A549 (cell line): ENCODE data around the gene ATP8A2. TPM values are rescaled to one million over a fixed set of nuclear protein-coding genes. Genes with fewer than 3 reads are reported as not detected.

Experiments
- ATAC-seq, 2 experiments: fragments of 200-7000 bp in 1 of 2; fragments of >200 bp in 1 of 2; cut with Nextera tagmentation in 1 of 2; cut with Tn5 transposase in 1 of 2; 3 replicates each; pipeline versions ENCODE4 v1.8.0 to v1.9.1; 2018 to 2020; ENCODE audit warnings: mild to moderate bottlenecking in 1 of 2, moderate library complexity in 1 of 2
- CTCF ChIA-PET: fragments of 300-600 bp; sonication (Branson Sonifier 250); formaldehyde crosslinking; extraction: SDS; loops from one replicate; lab custom pipeline; 2021; ENCODE audit warnings: antibody characterized with exemption, inconsistent platforms; lab: Yijun Ruan, JAX
- POLR2A ChIA-PET: fragments of 350-600 bp; formaldehyde crosslinking; extraction: SDS; loops from one replicate; lab custom pipeline; 2021; ENCODE audit warnings: antibody characterized with exemption, inconsistent platforms; lab: Yijun Ruan, JAX
- DNase-seq, 2 experiments: peaks; one replicate each; pipeline versions ENCODE4 v3.0.0 to v3.0.0-alpha.2; 2011 to 2016; ENCODE audit warnings: low read depth in 1 of 2, low spot score in 1 of 2
- FAIRE-seq: peaks from 2 replicates; lab custom pipeline; 2011; peaks lifted over from hg19 to GRCh38; lab: Jason Lieb, UNC
- H3K27ac ChIP-seq, 2 experiments: fragments of >200 bp; sonication (Bioruptor Twin); formaldehyde crosslinking; 3 replicates each; pipeline ENCODE4 v1.5.1; 2016 to 2017
- H3K4me1 ChIP-seq: fragments of >200 bp; sonication (Bioruptor Twin); formaldehyde crosslinking; 3 replicates; pipeline ENCODE4 v1.6.1; 2016
- H3K4me2 ChIP-seq: fragments of >200 bp; sonication (Bioruptor Twin); formaldehyde crosslinking; 3 replicates; pipeline ENCODE4 v1.6.1; 2016
- H3K4me3 ChIP-seq: fragments of >200 bp; sonication (Bioruptor Twin); formaldehyde crosslinking; 3 replicates; pipeline ENCODE4 v1.5.1; 2016
- H3K9me3 ChIP-seq: fragments of >200 bp; sonication (Bioruptor Twin); formaldehyde crosslinking; 3 replicates; pipeline ENCODE4 v1.6.1; 2016
- ATOH8 ChIP-seq: fragments of 250-450 bp; sonication (Bioruptor Pico); IDR thresholded peaks from 2 replicates; pipeline ENCODE4 v1.5.0; 2020; ENCODE audit warnings: low read depth, mild to moderate bottlenecking, moderate library complexity
- BCL3 ChIP-seq: fragments of >200 bp; sonication (Bioruptor Twin); formaldehyde crosslinking; IDR thresholded peaks from 3 replicates; pipeline ENCODE4 v1.6.1; 2016
- CHD2 ChIP-seq: fragments of 150-350 bp; IDR thresholded peaks from 2 replicates; pipeline ENCODE4 v1.6.1; 2014; ENCODE audit warnings: low read length; ENCODE audit not compliant: partially characterized antibody
- CHD4 ChIP-seq: fragments of 200-600 bp; sonication (generic); IDR thresholded peaks from 2 replicates; pipeline ENCODE4 v1.6.1; 2016; ENCODE audit warnings: antibody characterized with exemption, mild to moderate bottlenecking, borderline replicate concordance
- EHF ChIP-seq: fragments of 250-450 bp; sonication (Bioruptor Pico); IDR thresholded peaks from 2 replicates; pipeline ENCODE4 v1.5.0; 2020; ENCODE audit warnings: mild to moderate bottlenecking
- EHMT2 ChIP-seq: fragments of 200-600 bp; sonication (generic); IDR thresholded peaks from 2 replicates; pipeline ENCODE4 v1.6.1; 2016; ENCODE audit warnings: antibody characterized with exemption, low read depth, mild to moderate bottlenecking, moderate library complexity
- ELK1 ChIP-seq: fragments of 150-350 bp; IDR thresholded peaks from 2 replicates; pipeline ENCODE4 v1.6.1; 2014; ENCODE audit warnings: low read depth, mild to moderate bottlenecking, low read length
- FOSB ChIP-seq: fragments of 250-450 bp; sonication (Bioruptor Pico); IDR thresholded peaks from 2 replicates; pipeline ENCODE4 v1.5.0; 2020; ENCODE audit warnings: mild to moderate bottlenecking, moderate library complexity
- GATA3 ChIP-seq: IDR thresholded peaks from 2 replicates; pipeline ENCODE4 v1.6.1; 2012; ENCODE audit warnings: borderline replicate concordance
- HES2 ChIP-seq: fragments of >200 bp; sonication (Bioruptor Twin); formaldehyde crosslinking; IDR thresholded peaks from 2 replicates; pipeline ENCODE4 v1.6.1; 2016
- HEYL ChIP-seq: fragments of 250-450 bp; sonication (Bioruptor Pico); IDR thresholded peaks from 2 replicates; pipeline ENCODE4 v1.8.0; 2021; ENCODE audit warnings: mild to moderate bottlenecking, moderate library complexity
- HOXB13 ChIP-seq: fragments of 250-450 bp; sonication (Bioruptor Pico); IDR thresholded peaks from 2 replicates; pipeline ENCODE4 v1.5.0; 2020; ENCODE audit warnings: low read depth, mild to moderate bottlenecking, moderate library complexity
- JUN ChIP-seq, 2 experiments: fragments of >200 bp; sonication (Bioruptor Twin); formaldehyde crosslinking; IDR thresholded peaks; 2 replicates in 1 of 2; 3 replicates in 1 of 2; pipeline ENCODE4 v1.6.1; 2016 to 2017
- JUNB ChIP-seq: fragments of >200 bp; sonication (Bioruptor Twin); formaldehyde crosslinking; IDR thresholded peaks from 2 replicates; pipeline ENCODE4 v1.6.1; 2016
- KDM5A ChIP-seq: fragments of 200-600 bp; sonication (generic); IDR thresholded peaks from 2 replicates; pipeline ENCODE4 v1.6.1; 2016; ENCODE audit warnings: antibody characterized with exemption, mild to moderate bottlenecking
- MAFK ChIP-seq: fragments of 450-650 bp; IDR thresholded peaks from 2 replicates; pipeline ENCODE4 v1.6.1; 2014; ENCODE audit not compliant: partially characterized antibody
- MAX ChIP-seq: IDR thresholded peaks from 2 replicates; pipeline ENCODE4 v1.6.1; 2012
- MAZ ChIP-seq: fragments of 150-350 bp; IDR thresholded peaks from 2 replicates; pipeline ENCODE4 v1.6.1; 2014; ENCODE audit warnings: antibody characterized with exemption, low read depth, low read length, borderline replicate concordance
- NPAS2 ChIP-seq: fragments of 250-450 bp; sonication (Bioruptor Pico); IDR thresholded peaks from 2 replicates; pipeline ENCODE4 v1.8.0; 2022; ENCODE audit warnings: mild to moderate bottlenecking, moderate library complexity, borderline replicate concordance
- NR3C1 ChIP-seq: fragments of >200 bp; sonication (Bioruptor Twin); formaldehyde crosslinking; IDR thresholded peaks from 3 replicates; pipeline ENCODE4 v1.6.1; 2017
- PHF8 ChIP-seq: fragments of 200-600 bp; sonication (generic); IDR thresholded peaks from 2 replicates; pipeline ENCODE4 v1.6.1; 2016; ENCODE audit warnings: low read depth, mild to moderate bottlenecking, antibody characterized with exemption, moderate library complexity, borderline replicate concordance
- REST ChIP-seq: fragments of 200-600 bp; sonication (generic); IDR thresholded peaks from 2 replicates; pipeline ENCODE4 v1.6.1; 2016; ENCODE audit warnings: antibody characterized with exemption, mild to moderate bottlenecking, moderate library complexity
- SMC3 ChIP-seq: fragments of >200 bp; sonication (Bioruptor Twin); formaldehyde crosslinking; IDR thresholded peaks from 3 replicates; pipeline ENCODE4 v1.6.1; 2018; ENCODE audit warnings: inconsistent platforms
- TFCP2L1 ChIP-seq: fragments of 250-450 bp; sonication (Bioruptor Pico); IDR thresholded peaks from 2 replicates; pipeline ENCODE4 v1.5.0; 2021; ENCODE audit warnings: mild to moderate bottlenecking
- TP53 ChIP-seq: fragments of 250-450 bp; sonication (Bioruptor Pico); IDR thresholded peaks from 2 replicates; pipeline ENCODE4 v1.5.0; 2021; ENCODE audit warnings: mild to moderate bottlenecking, moderate library complexity
- USF2 ChIP-seq: fragments of 450-650 bp; IDR thresholded peaks from 2 replicates; pipeline ENCODE4 v1.6.1; 2014; ENCODE audit warnings: antibody characterized with exemption
- ZSCAN20 ChIP-seq: fragments of 250-450 bp; sonication (Bioruptor Pico); IDR thresholded peaks from 2 replicates; pipeline ENCODE4 v1.8.0; 2022; ENCODE audit warnings: mild to moderate bottlenecking, moderate library complexity
- WGBS: methylation state at CpG from one replicate; pipeline ENCODE4 v1.1.6; 2017; ENCODE audit errors: missing lambda C conversion rate; 5-methylcytosine and 5-hydroxymethylcytosine counted together
- polyA plus RNA-seq, 4 experiments: library from polyadenylated mRNA; depleted of rRNA in 3 of 4; stranded (reverse); fragments of >200 nt; fragmentation: RNase III in 1 of 4; extraction: RNeasy Plus Mini Kit Qiagen cat#74134 plus additional on column Dnase treatment in 1 of 4; gene quantifications; 2 replicates in 3 of 4; 3 replicates in 1 of 4; pipeline ENCODE4 v1.2.3, GENCODE V29; 2011 to 2017

ATP8A2 gene
- polyA plus RNA-seq, 2 of the 4 experiments (the other 2 are of a cell fraction): 0.03 TPM; not detected in 1

GRCh38 chr13:25929816-25930215 is 558.0 kb downstream of the ATP8A2 start (continued):
- TF ChIP-seq MAZ (no peak), KDM5A (no peak)

GRCh38 chr13:25930653-25931052 is 558.9 kb downstream of the ATP8A2 start:
- no peak for DNase-seq
- Histone ChIP-seq H3K4me3 (no peak overlapping the region), H3K4me1 (no peaks in the 10 kb centered on the region), H3K27ac (no peak overlapping the region), H3K9me3 (no peaks in the 10 kb centered on the region), H3K4me2 (no peak overlapping the region)
- 43% methylated on average over 5 of the region's 6 CpGs for WGBS
- ATAC-seq: no peak
- no peak for TF ChIP-seq EHF (CRISPR knock-in tag)
- TF ChIP-seq MAFK: no peak
- TF ChIP-seq HOXB13: no peak
- TF ChIP-seq USF2: no peak
- no peak for TF ChIP-seq GATA3
- no peak for TF ChIP-seq SMC3
- no peak for TF ChIP-seq CHD2
- no peak for TF ChIP-seq REST
- TF ChIP-seq NR3C1: no peak
- no peak for TF ChIP-seq JUN (IDR thresholded peaks at IDR 0.05)
- TF ChIP-seq TFCP2L1 (CRISPR knock-in tag): no peak
- TF ChIP-seq TP53 (CRISPR knock-in tag): no peak
- TF ChIP-seq HEYL (CRISPR knock-in tag): no peak
- no peak for TF ChIP-seq ZSCAN20 (CRISPR knock-in tag)
- TF ChIP-seq BCL3: no peak
- no peak for TF ChIP-seq PHF8
- no peak for FAIRE-seq
- CTCF ChIA-PET: no interaction called here
- POLR2A ChIA-PET: no interaction called here

- WGBS: 0% methylated on average over 1 of the region's 1 CpG
These were observed 560.6 kb downstream of the ATP8A2 start for GRCh38 chr13:25932365-25932764.

More at GRCh38 chr13:25932365-25932764, 560.6 kb downstream of the ATP8A2 start:
- ChIA-PET POLR2A (no interaction called here), CTCF (no interaction called here)
- Histone ChIP-seq H3K4me2 (no peak overlapping the region), H3K4me3 (no peak overlapping the region), H3K27ac (no peak overlapping the region), H3K9me3 (no peaks in the 10 kb centered on the region), H3K4me1 (no peaks in the 10 kb centered on the region)
- ATAC-seq (no peak), FAIRE-seq (no peak), DNase-seq (no peak)
- no peak for TF ChIP-seq CHD4
- no peak for TF ChIP-seq HEYL (CRISPR knock-in tag)
- TF ChIP-seq JUNB: no peak
- TF ChIP-seq FOSB (CRISPR knock-in tag): no peak
- no peak for TF ChIP-seq MAX
- TF ChIP-seq HES2: no peak
- TF ChIP-seq ATOH8 (CRISPR knock-in tag): no peak
- TF ChIP-seq ZSCAN20 (CRISPR knock-in tag): no peak
- no peak for TF ChIP-seq ELK1
- no peak for TF ChIP-seq EHMT2
- TF ChIP-seq NPAS2 (CRISPR knock-in tag): no peak
- TF ChIP-seq TP53 (CRISPR knock-in tag): no peak
